ENCODE measurements around the gene ACAD9. TPM values are rescaled to one million over a fixed set of nuclear protein-coding genes. Genes with fewer than 3 reads are reported as not detected.
"Not testable (repeated sequence)": the region's sequence is repeated elsewhere in the genome, so short reads cannot be mapped to it uniquely, and the experiment has no call there.

Gene ACAD9
- 32.2 and 32.7 TPM in 2 replicates for total RNA-seq

- DNase-seq (ENCODE audit: low read depth in 2 of 2): peak; percentile 96 to 99
These were observed at the start of gene ACAD9 for GRCh38 chr3:128879125-128879969. Gene ACAD9, plus strand, starts transcription at chr3:128879620. Its CDS starts 72 bp downstream, at chr3:128879692.

GRCh38 chr3:128829925-128830625, 49.3 kb upstream of the ACAD9 start:
- not testable (repeated sequence) for DNase-seq (ENCODE audit: low read depth in 2 of 2)

GRCh38 chr3:128830762-128831161, 48.7 kb upstream of the ACAD9 start:
- not testable (repeated sequence) for DNase-seq (ENCODE audit: low read depth in 2 of 2)

GRCh38 chr3:128832979-128833378, 46.4 kb upstream of the ACAD9 start:
- DNase-seq (ENCODE audit: low read depth in 2 of 2): not testable (repeated sequence)

- DNase-seq (ENCODE audit: low read depth in 2 of 2): no peak
These were observed 44.3 kb upstream of the ACAD9 start for GRCh38 chr3:128835096-128835495.

GRCh38 chr3:128841926-128842920, 37.2 kb upstream of the ACAD9 start:
- no peak for DNase-seq (ENCODE audit: low read depth in 2 of 2)

GRCh38 chr3:128844502-128844901, 34.9 kb upstream of the ACAD9 start:
- DNase-seq (ENCODE audit: low read depth in 2 of 2): no peak

GRCh38 chr3:128845119-128845777, 34.2 kb upstream of the ACAD9 start:
- DNase-seq (ENCODE audit: low read depth in 2 of 2): peak in 1 of 2 donors; percentile 24

- peak; percentile 44 to 84 for DNase-seq (ENCODE audit: low read depth in 2 of 2)
These were observed 33.5 kb upstream of the ACAD9 start for GRCh38 chr3:128845778-128846485.

- DNase-seq (ENCODE audit: low read depth in 2 of 2): no peak
These were observed 32.9 kb upstream of the ACAD9 start for GRCh38 chr3:128846486-128846891.

GRCh38 chr3:128847666-128848370, 31.6 kb upstream of the ACAD9 start:
- DNase-seq (ENCODE audit: low read depth in 2 of 2): no peak

GRCh38 chr3:128848936-128849335, 30.5 kb upstream of the ACAD9 start:
- DNase-seq (ENCODE audit: low read depth in 2 of 2): no peak

- no peak for DNase-seq (ENCODE audit: low read depth in 2 of 2)
These were observed 29.4 kb upstream of the ACAD9 start for GRCh38 chr3:128849911-128850455.

- DNase-seq (ENCODE audit: low read depth in 2 of 2): no peak
These were observed 28.9 kb upstream of the ACAD9 start for GRCh38 chr3:128850544-128850943.

- DNase-seq (ENCODE audit: low read depth in 2 of 2): no peak
These were observed 27.8 kb upstream of the ACAD9 start for GRCh38 chr3:128851601-128852000.

- DNase-seq (ENCODE audit: low read depth in 2 of 2): no peak
These were observed 25.6 kb upstream of the ACAD9 start for GRCh38 chr3:128853826-128854225.

- peak in 1 of 2 donors; percentile 41 for DNase-seq (ENCODE audit: low read depth in 2 of 2)
These were observed 24.9 kb upstream of the ACAD9 start for GRCh38 chr3:128854475-128854874.

- DNase-seq (ENCODE audit: low read depth in 2 of 2): no peak
These were observed 23.9 kb upstream of the ACAD9 start for GRCh38 chr3:128855569-128855968.

GRCh38 chr3:128858167-128858566, 21.3 kb upstream of the ACAD9 start:
- no peak for DNase-seq (ENCODE audit: low read depth in 2 of 2)

All from dermis microvascular lymphatic vessel endothelial cell (primary cell).